HG03442 (cell line): ENCODE measurements around the gene ZBTB6.
"Not testable (repeated sequence)": the region's sequence is repeated elsewhere in the genome, so short reads cannot be mapped to it uniquely, and the experiment has no call there.

Experiments
- ATAC-seq: cut with Tn5 transposase; IDR thresholded peaks from one replicate; pipeline ENCODE4 v1.9.1; 2021; ENCODE audit warnings: mild to moderate bottlenecking, moderate library complexity; ENCODE audit not compliant: unreplicated experiment

The ZBTB6 gene

DNA sequence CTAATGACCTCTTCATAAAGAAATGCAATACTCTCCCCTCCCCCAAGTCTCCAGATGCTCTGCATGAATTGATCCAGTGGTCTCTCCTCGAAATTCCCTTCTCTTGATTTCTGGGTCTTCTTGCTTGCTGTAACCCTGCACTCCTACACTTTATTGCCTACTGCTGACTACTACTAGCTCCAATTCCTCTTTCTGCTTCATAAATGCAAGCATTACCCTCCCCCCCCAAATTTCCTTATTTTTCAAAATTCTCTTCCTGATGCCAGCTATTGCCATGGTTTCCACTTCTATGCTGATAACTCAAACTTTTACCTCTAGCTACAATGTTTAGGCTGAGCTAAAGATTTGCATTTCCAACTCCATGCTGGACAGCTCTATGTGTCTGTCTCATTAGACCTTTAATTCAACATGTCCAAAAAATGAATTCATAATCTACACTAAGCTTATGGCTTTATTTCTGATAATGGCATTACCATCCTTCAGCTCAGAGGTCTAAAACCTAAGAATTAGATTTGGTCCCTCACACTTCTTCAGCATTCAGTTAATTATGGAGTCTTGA lies 16.8 kb upstream of the ZBTB6 start:
- ATAC-seq: no peak

DNA sequence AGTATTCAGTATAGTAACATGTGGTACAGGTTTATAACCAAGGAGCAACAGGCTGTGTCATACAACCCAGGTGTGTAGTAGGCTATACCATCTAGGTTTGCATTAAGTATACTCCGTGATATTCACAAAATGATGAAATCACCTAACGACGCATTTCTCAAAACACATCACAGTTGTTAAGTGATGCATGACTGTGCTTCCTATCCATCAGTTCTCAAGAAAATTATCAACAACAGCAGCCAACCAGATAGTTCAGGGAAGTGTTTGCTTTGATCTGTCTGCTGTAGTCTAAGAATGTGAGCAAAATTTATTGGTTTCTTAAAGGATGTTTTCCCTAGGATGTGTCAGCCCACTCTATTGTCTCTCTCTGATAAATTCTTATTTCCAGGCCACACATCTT lies 10.8 kb upstream of the ZBTB6 start:
- ATAC-seq: no peak

DNA sequence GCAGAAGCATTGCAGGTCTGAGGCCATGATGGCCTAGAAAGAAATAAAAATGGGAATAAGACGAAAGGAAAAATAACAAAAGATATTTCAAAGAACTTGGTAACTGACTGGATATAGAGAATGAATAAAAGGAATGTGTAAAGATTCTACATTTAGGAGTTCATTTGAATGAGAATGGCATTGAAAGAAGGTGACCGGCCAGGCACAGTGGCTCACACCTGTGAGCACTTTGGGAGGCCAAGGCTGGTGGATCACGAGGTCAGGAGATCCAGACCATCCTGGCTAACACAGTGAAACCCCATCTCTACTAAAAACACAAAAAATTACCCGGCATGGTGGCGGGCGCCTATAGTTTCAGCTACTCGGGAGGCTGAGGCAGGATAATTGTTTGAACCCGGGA lies 9.6 kb upstream of the ZBTB6 start:
- ATAC-seq: no peak

DNA sequence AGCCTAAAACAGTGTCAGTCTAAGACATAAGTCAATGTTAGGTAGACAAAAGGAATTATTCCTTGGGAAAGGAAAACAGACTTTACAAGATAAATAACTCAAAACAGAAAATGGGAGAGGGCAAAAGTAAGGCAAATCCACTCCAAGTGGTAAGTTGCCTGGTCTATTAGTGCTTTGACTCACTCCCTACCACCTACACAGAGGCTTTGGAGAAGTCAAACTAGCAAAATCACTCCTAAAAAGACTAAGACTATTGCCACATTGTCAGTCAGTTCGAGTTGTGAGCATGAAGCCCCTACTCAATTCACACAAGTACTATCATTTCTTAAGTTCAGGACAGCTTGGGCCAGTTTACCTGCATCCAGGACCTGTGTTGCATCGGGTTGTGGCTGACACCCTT lies 5.2 kb upstream of the ZBTB6 start:
- no peak for ATAC-seq

DNA sequence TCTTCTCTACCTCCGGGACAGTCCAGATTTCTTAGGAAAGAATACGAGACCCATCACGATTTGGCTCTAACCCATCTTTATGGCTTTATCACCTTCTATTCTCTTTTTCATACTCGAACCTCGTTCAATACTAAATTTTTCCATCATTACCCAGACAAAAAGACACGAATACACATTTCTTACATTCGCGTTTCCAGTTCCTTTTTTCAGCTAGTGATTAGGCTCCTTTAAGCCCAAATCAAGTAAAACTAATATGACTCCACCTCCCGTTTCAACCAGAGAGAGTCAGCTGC lies 506 bp downstream of the ZBTB6 start:
- ATAC-seq: no peak

DNA sequence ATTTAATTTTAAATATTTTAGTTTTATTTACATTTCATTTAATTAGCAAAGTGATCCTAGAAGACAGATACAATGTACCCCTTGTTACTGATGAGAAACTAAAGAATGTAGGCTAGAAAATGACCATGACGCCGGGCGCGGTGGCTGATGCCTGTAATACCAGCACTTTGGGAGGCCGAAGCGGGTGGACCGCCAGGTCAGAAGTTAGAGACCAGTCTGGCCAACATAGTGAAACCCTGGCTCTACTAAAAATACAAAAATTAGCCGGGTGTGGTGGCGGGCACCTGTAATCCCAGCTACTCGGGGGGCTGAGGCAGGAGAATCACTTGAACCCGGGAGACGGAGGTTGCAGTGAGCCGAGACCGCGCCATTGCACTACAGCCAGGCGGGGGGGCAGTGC lies 7.0 kb downstream of the ZBTB6 start:
- not testable (repeated sequence) for ATAC-seq

DNA sequence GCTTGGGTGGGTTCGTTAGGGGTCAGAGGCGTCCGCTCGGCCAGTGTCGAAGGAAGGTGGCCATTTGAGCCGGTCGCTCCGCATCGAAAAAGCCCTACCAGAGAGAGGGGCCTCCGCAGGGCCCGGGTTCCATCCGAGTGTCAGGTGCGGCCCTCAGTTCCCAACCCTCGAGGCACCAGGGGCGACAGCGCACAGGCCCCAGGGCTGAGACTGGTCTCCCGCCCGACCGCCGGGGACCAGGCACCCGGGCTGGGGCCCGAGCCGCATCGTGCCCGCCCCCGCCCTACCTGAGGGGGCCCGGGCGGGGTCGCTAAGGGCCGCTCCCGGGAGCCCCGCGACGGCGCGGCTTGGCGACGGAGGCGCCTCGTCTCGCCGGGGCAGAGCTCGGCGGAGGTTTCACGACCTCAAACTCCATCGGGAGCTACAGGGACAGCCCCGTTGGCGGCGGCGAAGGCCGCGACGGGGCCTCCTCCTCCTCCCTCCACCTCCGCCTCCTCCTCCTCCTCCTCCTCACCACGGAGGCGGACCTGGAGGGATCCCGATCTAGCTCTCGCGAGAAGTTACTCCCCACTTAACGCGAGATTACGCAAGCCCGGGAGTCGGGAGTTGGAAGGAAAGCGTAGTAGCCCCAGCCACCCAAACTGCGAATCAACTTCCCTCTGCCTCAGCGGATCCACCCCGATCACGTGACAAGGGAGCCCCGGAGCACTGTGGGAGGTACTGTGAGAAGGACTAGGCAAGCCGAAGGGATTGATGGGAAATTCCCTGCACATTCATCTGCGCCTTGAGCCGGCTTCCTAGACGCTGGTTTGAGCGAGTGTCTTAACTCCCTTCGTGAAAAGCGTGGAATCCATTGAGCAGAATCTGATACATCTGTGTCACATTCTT lies 8.1 kb downstream of the ZBTB6 start, which contains the start of gene RC3H2:
RC3H2 (minus strand) TSS at position 537 of the 888 bp plus-strand sequence. CDS start 7,850 bp downstream, outside the sequence.
- peak; percentile 80 for ATAC-seq

DNA sequence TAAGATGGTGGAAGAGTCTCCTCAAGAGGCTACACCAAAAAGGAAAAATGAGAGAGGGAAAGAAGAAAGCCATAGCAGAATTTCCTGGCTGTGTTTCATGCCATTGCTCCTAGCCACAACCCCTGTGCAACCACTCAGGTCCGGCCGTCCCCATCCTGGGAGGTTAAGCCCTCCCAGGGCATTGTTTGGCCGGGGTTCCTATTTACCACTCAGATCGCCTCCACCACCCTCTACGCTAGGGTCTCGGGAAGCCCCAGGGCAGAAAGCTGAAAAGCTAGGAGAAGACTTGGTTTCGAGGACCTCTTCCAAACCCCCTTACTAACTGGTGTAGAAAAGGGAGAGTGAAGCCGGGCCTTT lies 8.7 kb downstream of the ZBTB6 start:
- ATAC-seq: peak; percentile 16

DNA sequence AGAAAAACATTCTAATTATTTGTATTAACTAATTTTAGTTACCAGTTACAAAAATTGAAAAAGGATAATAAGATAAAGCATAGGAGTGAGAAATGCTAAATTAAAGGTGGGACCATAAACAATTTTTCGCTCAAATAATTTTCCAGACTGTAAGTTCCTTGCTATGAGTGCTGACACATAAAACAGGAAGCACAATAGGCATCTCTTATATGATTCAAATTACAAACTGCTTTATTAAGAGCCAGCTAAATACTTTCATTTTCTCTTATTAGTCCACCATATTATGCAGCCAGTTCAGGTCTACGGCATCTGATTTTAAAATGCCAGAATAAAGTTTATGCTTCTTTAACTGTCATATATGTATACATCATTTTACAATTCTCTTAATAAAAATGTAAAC lies 12.3 kb downstream of the ZBTB6 start:
- no peak for ATAC-seq

DNA sequence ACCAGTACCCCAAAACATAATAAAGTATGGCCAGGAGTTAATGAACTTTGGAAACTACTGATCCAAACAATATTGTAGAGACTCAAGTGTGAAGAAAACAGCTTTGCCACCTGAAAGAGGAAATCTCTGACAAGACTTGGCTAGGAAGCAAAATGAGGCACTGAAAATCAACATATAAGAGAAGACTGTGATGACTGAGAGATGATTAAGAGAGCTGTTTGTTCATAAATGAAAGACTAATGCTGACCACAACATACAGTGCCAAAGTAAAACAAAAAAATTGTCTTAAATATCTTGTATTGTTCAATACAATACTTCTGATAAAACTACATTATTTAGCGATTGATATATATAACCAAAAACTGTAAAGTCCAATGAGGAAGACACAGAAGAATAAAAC lies 15.2 kb downstream of the ZBTB6 start:
- no peak for ATAC-seq

DNA sequence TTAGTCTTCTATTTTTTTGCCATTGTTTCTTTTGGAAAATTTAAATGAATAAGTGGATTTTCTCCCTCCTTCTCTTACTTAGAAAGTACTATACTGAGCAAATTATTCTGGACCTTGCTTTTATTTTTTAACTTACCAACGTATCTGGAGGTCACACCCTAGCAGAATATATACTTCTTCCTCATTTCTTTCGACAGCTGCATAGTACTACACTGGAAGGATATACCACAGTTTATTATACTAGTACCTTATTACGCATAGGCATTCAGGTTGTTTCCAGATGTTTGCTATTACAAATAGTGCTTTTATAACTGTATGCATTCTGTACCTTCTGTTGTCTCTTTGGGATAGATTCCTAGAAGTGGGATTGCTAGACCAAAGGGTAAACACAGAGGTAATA lies 24.6 kb downstream of the ZBTB6 start:
- no peak for ATAC-seq

DNA sequence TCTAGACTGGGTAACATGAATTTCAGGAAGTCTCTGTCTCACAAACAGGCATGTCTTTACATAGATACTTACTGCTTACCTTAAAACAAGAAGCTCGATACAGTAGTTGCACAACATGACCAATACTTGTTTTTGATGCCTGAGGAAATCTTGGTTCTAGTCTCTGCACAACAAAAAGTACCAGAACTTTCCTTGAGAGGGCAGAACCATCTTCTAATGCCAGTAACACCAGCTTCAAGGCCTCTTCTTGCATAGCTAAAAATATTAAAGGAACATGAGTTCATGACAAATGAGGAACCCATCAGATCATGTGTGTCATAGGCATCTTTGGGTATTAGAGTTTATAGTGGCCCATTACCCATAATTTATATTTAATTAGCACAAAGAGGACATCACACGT lies 30.0 kb downstream of the ZBTB6 start:
- no peak for ATAC-seq

DNA sequence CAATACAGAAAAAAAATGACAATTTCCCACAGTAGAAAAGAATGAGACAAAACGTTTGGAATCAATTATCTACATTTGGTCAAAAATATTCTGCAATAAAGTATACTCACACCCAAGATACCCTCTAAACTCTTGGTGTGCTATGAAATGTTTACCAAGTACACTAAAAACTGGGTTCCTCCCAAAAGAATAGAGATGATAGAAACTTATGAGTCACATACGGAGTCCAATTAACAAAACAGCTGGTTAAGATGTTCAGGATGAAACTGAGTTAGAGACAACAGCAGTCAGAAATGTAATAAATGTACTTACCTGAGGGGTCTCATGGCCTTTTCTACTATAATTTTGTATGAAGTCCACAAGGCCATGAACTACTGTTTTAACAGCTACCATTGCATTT lies 33.7 kb downstream of the ZBTB6 start:
- ATAC-seq: no peak

DNA sequence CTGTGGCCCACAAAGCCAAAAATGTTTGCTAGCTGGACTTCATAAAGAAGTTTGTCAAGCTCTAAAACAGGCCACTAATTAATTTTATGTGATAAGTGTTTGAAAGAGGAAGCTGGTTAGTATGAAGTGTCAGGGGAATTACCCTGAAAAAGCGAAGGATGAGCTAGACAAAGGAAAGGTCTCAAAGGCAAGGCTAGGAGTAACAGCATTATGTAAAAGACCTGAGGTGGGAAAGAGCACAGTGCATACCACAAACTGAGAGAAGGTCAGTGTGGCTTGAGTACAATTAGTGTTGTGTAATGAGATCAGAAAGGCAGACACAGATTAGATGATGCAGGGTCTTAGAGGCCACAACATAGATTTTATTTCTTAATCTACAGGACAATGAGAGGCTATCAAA lies 37.6 kb downstream of the ZBTB6 start:
- no peak for ATAC-seq

DNA sequence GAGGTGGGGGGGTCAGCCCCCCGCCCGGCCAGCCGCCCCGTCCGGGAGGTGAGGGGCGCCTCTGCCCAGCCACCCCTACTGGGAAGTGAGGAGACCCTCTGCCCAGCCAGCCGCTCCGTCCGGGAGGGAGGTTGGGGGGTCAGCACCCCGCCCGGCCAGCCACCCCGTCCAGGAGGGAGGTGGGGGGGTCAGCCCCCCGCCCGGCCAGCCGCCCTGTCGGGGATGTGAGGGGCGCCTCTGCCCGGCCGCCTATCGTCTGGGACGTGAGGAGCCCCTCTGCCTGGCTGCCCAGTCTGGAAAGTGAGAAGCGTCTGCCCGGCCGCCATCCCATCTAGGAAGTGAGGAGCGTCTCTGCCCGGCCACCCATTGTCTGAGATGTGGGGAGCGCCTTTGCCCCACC lies 45.8 kb downstream of the ZBTB6 start:
- not testable (repeated sequence) for ATAC-seq

DNA sequence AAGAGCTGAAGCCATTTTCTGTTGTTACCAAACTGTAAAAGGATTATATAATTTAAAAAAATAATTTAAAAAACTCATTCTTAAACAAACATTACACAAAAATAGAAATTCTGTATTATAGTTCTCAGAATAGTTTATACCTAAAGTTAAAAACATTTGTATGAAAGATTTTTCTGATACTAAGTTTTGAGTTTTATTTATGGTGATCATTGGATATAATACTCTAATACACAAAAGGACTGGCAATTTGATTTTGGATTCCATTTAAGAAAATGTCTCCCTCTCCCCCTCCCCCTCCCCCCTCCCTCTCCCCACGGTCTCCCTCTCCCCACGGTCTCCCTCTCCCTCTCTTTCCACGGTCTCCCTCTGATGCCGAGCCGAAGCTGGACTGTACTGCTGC lies 47.0 kb downstream of the ZBTB6 start:
- no peak for ATAC-seq

DNA sequence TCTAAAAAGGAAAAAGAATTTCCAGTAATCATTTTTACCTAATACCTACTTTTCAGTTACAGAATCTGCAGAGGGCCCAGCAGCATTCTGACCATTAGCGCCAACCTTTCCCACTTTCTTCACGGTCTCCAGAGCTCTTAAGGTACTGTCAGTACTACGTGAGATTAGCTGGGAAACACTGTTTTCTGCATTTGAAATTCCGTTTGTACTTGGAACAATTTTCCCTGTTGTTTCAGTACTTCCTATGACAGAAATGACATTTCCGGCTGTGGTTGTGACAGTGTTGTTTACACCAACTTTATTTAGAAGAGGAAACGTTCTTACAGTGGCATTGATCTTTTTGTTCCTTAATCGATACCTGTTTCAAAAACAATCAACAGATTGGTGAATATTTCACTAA lies 47.8 kb downstream of the ZBTB6 start:
- ATAC-seq: no peak

DNA sequence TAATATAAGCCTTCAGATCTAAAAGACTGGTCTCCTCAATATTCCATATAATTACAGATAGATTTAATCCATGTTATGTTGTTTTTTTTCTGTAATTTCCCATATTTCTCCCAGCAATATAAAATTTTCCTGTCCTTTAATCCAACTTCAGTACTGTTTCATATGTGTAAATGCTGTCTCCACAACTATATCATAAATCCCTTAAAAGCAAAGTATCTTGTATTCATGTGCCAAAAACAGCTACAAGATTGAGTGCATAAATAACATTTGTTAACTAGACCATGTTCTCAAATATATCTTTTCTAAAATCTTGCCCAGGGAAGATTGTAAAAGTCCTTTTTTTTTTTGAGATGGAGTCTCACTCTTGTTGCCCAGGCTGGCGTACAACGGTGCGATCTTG lies 49.7 kb downstream of the ZBTB6 start:
- ATAC-seq: no peak

DNA sequence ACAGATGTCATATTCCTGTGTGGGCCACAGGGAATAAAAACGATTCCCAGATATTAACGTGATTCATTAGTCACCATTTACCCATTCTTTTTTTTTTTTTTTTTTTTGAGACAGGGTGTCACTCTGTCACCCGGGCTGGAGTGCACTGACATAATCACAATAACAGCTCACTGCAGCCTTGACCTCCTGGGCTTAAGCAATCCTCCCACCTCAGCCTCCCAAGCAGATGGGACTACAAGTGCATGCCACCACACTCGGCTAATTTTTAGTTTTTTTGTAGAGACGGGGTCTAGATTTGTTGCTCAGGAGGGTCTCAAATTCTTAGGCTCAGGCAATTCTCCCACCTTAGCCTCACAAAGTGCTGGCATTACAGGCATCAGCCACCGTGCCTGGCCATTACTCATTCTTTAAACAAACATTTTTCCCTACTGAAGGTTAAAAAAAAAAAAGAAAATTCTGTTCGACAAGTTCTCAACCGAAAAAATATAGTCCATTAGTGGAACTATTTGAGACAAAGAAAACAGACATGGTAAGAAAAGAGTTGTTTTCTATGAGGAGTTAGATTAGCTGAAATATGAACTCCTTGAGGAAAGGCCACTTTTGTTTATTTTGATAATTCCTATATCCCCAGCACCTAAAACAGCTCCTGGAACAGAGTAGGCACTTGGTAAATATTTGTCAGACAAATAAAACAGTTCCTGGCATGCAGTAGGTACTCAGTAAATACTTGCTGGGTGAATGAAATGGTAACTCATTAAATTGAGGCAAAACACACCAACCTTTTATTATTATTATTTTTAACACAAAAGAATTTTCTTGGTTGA lies 52.6 kb downstream of the ZBTB6 start:
- no peak for ATAC-seq
